ENCODE results near the gene FAM76A. TPM values are rescaled to one million over a fixed set of nuclear protein-coding genes. Genes with fewer than 3 reads are reported as not detected.

FAM76A gene
- total and polyA plus RNA-seq, 3 donors from 2014 or later: 22.6 to 26.6 (median 23.0) TPM

DNA sequence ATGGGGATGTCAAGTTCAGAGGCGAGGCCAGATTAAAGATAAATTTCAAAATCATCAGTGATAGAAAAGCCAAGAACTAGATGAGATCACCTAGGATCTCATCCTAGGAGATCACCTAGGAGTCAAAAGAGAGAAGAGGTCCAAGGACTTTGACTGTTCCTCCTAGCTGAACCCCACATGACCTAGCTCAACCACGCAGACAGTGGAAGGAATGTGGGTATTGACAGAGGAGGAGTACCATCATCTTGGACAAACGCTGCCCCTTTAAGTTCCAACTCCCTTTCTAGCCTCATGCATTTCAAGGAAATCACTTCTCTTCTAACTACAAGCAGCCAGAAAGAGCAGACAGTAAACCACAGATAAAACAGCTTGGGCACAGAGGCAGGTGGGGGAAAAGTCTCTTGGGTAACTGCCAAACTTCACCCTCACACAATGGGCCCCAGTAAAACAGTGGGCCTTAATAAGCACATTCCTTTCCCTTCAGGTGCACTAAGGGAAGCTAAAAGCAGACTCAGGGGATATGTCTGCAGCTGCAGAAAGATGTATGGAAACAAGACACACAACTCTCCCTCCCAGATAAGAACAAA is 12.5 kb upstream of the FAM76A start:
- 51 to 53% methylated on average over 3 of the region's 3 CpGs for WGBS, 2 donors
- DNase-seq: no peak
- H3K27ac ChIP-seq: no peak overlapping the region
- TF ChIP-seq, protein P1, sequence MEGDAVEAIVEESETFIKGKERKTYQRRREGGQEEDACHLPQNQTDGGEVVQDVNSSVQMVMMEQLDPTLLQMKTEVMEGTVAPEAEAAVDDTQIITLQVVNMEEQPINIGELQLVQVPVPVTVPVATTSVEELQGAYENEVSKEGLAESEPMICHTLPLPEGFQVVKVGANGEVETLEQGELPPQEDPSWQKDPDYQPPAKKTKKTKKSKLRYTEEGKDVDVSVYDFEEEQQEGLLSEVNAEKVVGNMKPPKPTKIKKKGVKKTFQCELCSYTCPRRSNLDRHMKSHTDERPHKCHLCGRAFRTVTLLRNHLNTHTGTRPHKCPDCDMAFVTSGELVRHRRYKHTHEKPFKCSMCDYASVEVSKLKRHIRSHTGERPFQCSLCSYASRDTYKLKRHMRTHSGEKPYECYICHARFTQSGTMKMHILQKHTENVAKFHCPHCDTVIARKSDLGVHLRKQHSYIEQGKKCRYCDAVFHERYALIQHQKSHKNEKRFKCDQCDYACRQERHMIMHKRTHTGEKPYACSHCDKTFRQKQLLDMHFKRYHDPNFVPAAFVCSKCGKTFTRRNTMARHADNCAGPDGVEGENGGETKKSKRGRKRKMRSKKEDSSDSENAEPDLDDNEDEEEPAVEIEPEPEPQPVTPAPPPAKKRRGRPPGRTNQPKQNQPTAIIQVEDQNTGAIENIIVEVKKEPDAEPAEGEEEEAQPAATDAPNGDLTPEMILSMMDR (IDR thresholded peaks at IDR 0.05): no peak
- TF ChIP-seq POLR2A (IDR thresholded peaks at IDR 0.05): no peak
- intact Hi-C loops (cut with DNase I; ENCODE audit: low total_unique reads): no loop called here
- H3K9me3 ChIP-seq: no peaks in the 10 kb centered on the region
- no peaks in the 10 kb centered on the region for H3K36me3 ChIP-seq (ENCODE audit: low read depth, missing control alignments)
- H3K4me1 ChIP-seq: no peaks in the 10 kb centered on the region
- H3K27me3 ChIP-seq: no peaks in the 10 kb centered on the region
- H3K4me3 ChIP-seq: no peak overlapping the region

DNA sequence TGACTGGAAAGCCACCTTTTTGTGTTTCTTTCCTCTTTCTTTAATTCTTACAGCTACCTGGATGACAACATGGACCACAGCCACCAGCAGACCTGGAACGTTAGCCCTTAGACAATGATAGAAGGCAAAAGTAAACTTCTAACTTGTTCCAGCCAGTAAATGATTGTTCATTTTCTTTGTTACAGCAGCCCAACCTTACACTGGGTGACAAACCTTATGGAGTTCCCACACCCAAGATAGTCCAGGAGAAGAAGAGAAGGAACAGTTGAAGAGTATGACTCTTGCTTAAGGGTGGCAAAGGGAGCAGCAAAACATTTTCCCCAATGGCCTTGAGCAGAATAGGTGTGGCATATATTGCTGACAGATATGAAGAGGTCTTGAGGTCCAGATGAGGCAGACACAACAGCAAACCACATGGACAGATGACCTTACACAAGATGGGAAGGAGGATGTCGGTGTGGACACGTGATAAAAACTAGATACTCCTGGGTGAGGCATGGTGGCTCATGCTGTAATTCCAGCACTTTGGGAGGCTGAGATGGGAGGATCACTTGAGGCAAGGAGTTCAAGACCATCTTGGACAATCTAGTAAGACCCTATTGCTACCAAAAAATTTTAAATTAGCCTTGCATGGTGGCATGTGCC is 11.8 kb upstream of the FAM76A start:
- H3K27me3 ChIP-seq: no peaks in the 10 kb centered on the region
- intact Hi-C loops (cut with DNase I; ENCODE audit: low total_unique reads): no loop called here
- TF ChIP-seq, protein P1 (IDR thresholded peaks at IDR 0.05): no peak
- TF ChIP-seq POLR2A (IDR thresholded peaks at IDR 0.05): no peak
- H3K4me3 ChIP-seq: no peak overlapping the region
- H3K27ac ChIP-seq: no peak overlapping the region
- WGBS, 2 donors: 62 to 70% methylated on average over 3 of the region's 3 CpGs
- H3K36me3 ChIP-seq (ENCODE audit: low read depth, missing control alignments): no peaks in the 10 kb centered on the region
- no peaks in the 10 kb centered on the region for H3K4me1 ChIP-seq
- H3K9me3 ChIP-seq: no peaks in the 10 kb centered on the region
- no peak for DNase-seq

DNA sequence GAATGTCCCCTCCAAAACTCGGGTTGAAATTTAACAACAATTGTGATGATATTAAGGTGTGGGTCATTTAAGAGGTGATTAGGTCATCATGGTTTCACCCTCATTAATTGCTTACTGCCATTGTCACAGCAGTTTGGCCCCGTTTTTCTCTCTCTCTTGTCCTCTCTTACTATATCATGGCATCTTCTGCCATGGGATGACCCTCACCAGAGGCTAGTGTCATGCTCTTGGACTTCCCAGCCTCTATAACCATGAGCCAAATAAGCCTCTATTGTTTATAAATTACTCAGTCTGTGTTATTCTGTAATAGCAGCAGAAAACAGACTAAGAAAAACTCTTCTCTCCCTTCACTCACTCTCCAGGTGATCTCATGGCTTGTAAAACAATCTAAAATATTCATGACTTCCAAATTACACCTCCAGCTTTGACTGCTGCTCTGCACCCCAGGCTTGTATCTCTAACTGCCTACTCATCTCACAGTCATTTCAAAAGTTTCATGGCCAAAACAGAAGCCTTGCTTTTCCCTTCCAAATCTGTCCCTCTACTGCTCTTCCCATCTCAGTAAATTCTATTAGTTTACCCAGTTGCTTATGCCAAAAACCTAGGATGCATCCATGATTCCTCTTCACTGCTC is 9.4 kb upstream of the FAM76A start:
- H3K4me3 ChIP-seq: no peak overlapping the region
- intact Hi-C loops (cut with DNase I; ENCODE audit: low total_unique reads): no loop called here
- TF ChIP-seq, protein P1 (IDR thresholded peaks at IDR 0.05): no peak
- no peak for TF ChIP-seq POLR2A (IDR thresholded peaks at IDR 0.05)
- no peaks in the 10 kb centered on the region for H3K9me3 ChIP-seq
- H3K4me1 ChIP-seq: peaks cover 8% of the 10 kb centered on the region
- no peaks in the 10 kb centered on the region for H3K27me3 ChIP-seq
- DNase-seq: no peak
- WGBS, 2 donors: 82 to 90% methylated on average over 2 of the region's 2 CpGs
- H3K27ac ChIP-seq: no peak overlapping the region
- no peaks in the 10 kb centered on the region for H3K36me3 ChIP-seq (ENCODE audit: low read depth, missing control alignments)

DNA sequence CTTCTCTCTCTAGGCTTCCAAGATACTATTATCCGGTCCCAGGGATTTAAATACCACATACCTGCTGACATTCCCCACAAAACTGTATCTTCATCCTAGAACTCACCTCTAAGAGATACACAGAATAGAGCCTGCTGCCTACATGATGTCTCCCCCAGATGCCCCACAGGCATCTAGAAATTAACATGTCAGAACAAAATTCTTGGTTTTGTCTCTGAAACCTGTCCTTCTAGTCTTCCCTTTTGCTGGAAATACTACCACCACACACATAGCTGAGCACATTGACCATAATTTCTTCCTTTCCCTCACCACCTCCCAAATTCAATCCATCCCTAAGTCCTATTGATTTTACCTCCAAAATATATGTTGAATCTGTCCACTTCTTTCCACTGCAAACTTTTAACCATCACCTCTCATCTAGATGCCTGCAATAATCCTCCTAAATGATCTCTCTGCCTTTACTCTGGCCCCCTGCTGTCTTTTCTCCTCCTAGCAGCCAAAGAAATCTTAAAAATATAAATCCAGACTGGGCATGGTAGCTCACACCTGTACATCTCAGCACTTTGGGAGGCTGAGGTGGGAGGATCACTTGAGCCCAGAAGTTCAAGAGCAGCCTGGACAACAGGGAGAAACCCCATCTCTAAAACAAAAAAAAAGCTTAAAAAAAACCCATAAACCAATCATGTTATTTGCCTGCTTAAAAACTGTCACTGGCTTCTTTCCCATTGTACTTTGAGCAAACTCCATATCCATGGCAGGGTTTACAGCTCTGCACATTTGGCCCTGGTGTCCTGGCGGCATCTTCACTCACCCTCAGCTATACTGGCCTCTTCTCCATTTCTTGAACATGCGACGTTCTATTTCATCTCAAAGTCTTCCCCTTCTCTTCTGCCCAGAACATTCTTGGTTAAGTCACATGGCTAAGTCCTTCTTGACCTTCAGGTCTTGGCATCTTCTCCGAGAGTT is 6.2 kb upstream of the FAM76A start:
- no peak overlapping the region for H3K4me3 ChIP-seq
- no peaks in the 10 kb centered on the region for H3K36me3 ChIP-seq (ENCODE audit: low read depth, missing control alignments)
- intact Hi-C loops (cut with DNase I; ENCODE audit: low total_unique reads): no loop called here
- WGBS, 2 donors: 59 to 62% methylated on average over 5 of the region's 5 CpGs
- peaks cover 16% of the 10 kb centered on the region for H3K4me1 ChIP-seq
- TF ChIP-seq POLR2A (IDR thresholded peaks at IDR 0.05): no peak
- TF ChIP-seq, protein P1 (IDR thresholded peaks at IDR 0.05): peak in 1 of 3 experiments; percentile 22
- no peak for DNase-seq
- no peak overlapping the region for H3K27ac ChIP-seq
- H3K27me3 ChIP-seq: no peaks in the 10 kb centered on the region
- no peaks in the 10 kb centered on the region for H3K9me3 ChIP-seq

Data from testis (tissue), 3 donors.